ENCODE results near the gene PRKCH.

DNA sequence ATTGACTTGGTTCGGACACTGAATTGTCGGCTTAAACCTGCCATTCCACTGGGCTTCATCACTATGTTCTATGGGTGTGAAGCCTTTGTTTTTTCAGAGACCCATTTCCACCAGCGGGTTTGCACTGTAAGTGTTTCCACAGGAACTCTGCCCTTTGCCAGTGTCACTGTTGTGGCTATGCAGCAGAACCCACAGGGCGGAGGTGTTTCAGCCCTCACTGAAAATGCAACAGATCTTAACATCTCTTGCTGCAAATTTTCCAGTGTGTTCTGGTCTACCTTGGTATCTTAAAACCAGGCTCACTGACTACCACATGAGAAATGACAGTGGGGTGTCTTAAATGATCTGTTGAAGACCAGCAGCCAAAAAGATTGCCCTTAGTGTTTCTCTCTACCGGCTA is 21.1 kb downstream of the PRKCH start:
- TF ChIP-seq POLR2AphosphoS5 (IDR thresholded peaks at IDR 0.05; ENCODE audit: low read depth) = no peak
- TF ChIP-seq, protein P1, sequence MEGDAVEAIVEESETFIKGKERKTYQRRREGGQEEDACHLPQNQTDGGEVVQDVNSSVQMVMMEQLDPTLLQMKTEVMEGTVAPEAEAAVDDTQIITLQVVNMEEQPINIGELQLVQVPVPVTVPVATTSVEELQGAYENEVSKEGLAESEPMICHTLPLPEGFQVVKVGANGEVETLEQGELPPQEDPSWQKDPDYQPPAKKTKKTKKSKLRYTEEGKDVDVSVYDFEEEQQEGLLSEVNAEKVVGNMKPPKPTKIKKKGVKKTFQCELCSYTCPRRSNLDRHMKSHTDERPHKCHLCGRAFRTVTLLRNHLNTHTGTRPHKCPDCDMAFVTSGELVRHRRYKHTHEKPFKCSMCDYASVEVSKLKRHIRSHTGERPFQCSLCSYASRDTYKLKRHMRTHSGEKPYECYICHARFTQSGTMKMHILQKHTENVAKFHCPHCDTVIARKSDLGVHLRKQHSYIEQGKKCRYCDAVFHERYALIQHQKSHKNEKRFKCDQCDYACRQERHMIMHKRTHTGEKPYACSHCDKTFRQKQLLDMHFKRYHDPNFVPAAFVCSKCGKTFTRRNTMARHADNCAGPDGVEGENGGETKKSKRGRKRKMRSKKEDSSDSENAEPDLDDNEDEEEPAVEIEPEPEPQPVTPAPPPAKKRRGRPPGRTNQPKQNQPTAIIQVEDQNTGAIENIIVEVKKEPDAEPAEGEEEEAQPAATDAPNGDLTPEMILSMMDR (IDR thresholded peaks at IDR 0.05; ENCODE audit: insufficient read depth, low read length) = no peak
- TF ChIP-seq, protein P2, sequence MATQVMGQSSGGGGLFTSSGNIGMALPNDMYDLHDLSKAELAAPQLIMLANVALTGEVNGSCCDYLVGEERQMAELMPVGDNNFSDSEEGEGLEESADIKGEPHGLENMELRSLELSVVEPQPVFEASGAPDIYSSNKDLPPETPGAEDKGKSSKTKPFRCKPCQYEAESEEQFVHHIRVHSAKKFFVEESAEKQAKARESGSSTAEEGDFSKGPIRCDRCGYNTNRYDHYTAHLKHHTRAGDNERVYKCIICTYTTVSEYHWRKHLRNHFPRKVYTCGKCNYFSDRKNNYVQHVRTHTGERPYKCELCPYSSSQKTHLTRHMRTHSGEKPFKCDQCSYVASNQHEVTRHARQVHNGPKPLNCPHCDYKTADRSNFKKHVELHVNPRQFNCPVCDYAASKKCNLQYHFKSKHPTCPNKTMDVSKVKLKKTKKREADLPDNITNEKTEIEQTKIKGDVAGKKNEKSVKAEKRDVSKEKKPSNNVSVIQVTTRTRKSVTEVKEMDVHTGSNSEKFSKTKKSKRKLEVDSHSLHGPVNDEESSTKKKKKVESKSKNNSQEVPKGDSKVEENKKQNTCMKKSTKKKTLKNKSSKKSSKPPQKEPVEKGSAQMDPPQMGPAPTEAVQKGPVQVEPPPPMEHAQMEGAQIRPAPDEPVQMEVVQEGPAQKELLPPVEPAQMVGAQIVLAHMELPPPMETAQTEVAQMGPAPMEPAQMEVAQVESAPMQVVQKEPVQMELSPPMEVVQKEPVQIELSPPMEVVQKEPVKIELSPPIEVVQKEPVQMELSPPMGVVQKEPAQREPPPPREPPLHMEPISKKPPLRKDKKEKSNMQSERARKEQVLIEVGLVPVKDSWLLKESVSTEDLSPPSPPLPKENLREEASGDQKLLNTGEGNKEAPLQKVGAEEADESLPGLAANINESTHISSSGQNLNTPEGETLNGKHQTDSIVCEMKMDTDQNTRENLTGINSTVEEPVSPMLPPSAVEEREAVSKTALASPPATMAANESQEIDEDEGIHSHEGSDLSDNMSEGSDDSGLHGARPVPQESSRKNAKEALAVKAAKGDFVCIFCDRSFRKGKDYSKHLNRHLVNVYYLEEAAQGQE (IDR thresholded peaks at IDR 0.05; ENCODE audit: insufficient replicate concordance, low read depth) = no peak
